ENCODE results near the gene TACR1.

DNA sequence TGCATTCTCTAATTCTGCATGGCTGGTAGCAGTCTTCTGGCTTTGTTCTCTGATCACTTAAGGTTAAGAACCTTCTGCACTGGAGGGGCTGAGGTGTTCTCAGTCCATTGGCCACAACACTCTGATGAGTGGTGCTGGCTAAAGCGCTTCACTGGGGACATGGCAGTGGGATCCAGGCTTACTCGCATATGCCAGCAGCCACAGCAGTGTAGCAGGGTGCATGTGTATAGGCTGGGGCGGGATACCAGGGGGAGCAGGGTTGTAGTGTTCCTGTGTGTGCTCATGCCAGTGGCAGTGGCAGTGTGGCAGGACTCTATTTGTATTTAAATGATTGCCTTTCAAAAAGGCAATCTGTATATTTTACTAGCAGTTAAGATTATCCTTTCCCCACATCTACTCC, 11.1 kb upstream of the TACR1 start:
- no peak for TF ChIP-seq POLR2A (IDR thresholded peaks at IDR 0.05)
- TF ChIP-seq, protein P1, sequence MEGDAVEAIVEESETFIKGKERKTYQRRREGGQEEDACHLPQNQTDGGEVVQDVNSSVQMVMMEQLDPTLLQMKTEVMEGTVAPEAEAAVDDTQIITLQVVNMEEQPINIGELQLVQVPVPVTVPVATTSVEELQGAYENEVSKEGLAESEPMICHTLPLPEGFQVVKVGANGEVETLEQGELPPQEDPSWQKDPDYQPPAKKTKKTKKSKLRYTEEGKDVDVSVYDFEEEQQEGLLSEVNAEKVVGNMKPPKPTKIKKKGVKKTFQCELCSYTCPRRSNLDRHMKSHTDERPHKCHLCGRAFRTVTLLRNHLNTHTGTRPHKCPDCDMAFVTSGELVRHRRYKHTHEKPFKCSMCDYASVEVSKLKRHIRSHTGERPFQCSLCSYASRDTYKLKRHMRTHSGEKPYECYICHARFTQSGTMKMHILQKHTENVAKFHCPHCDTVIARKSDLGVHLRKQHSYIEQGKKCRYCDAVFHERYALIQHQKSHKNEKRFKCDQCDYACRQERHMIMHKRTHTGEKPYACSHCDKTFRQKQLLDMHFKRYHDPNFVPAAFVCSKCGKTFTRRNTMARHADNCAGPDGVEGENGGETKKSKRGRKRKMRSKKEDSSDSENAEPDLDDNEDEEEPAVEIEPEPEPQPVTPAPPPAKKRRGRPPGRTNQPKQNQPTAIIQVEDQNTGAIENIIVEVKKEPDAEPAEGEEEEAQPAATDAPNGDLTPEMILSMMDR (IDR thresholded peaks at IDR 0.05): no peak

All from Peyer's patch (tissue), 4 donors.